ENCODE data around the gene SLC35F3. TPM values are rescaled to one million over a fixed set of nuclear protein-coding genes. Genes with fewer than 3 reads are reported as not detected.

SLC35F3 gene
- total RNA-seq, 1 experiment from 2014 or later = 22.7 TPM

DNA sequence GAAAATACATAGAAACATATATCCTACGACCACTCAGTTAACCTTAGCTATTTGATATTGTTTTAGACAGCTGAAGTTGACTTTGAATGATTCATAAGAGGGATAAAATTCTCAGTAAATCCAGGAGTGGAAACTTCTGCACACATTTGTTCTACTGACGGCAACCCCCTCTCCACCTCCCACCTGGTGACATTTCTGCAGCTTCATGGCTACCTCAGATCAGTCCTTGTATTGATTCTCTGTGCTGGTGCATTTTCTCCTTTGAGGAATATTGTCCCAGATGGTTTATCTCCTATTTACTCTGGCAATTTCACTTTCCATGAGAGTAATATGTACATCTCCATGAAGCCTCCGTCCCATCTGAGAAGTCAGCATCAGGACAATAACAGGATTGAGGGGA is 411.1 kb downstream of the SLC35F3 start:
- POLR2A ChIA-PET (ENCODE audit: low non-redundant PET) = no interaction called here
- peaks cover 3% of the 10 kb centered on the region for H3K36me3 ChIP-seq (ENCODE audit: insufficient read depth, low read length, poor library complexity, severe bottlenecking)
- H3K27ac ChIP-seq (ENCODE audit: low read depth, low read length, poor library complexity, severe bottlenecking) = no peak overlapping the region
- H3K4me1 ChIP-seq (ENCODE audit: insufficient read depth, low read length, poor library complexity, severe bottlenecking) = peaks cover 9% of the 10 kb centered on the region
- TF ChIP-seq, protein P1, sequence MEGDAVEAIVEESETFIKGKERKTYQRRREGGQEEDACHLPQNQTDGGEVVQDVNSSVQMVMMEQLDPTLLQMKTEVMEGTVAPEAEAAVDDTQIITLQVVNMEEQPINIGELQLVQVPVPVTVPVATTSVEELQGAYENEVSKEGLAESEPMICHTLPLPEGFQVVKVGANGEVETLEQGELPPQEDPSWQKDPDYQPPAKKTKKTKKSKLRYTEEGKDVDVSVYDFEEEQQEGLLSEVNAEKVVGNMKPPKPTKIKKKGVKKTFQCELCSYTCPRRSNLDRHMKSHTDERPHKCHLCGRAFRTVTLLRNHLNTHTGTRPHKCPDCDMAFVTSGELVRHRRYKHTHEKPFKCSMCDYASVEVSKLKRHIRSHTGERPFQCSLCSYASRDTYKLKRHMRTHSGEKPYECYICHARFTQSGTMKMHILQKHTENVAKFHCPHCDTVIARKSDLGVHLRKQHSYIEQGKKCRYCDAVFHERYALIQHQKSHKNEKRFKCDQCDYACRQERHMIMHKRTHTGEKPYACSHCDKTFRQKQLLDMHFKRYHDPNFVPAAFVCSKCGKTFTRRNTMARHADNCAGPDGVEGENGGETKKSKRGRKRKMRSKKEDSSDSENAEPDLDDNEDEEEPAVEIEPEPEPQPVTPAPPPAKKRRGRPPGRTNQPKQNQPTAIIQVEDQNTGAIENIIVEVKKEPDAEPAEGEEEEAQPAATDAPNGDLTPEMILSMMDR (conservative IDR thresholded peaks at IDR 0.05; ENCODE audit: low read depth, low read length) = no peak
- no peak for TF ChIP-seq EZH2 (IDR thresholded peaks at IDR 0.05; ENCODE audit: borderline replicate concordance, low read depth, low read length, poor library complexity, severe bottlenecking)
- intact Hi-C loops (cut with micrococcal nuclease; ENCODE audit: unreplicated experiment) = no loop called here
- no peaks in the 10 kb centered on the region for H3K9me3 ChIP-seq (ENCODE audit: low read depth, low read length, poor library complexity, severe bottlenecking)
- H3K27me3 ChIP-seq (replicated peaks; ENCODE audit: insufficient read depth, low read depth, low read length, poor library complexity) = no peaks in the 10 kb centered on the region
- H3K4me3 ChIP-seq (ENCODE audit: low read depth, low read length, poor library complexity, severe bottlenecking) = no peak overlapping the region
- CTCF ChIA-PET = no interaction called here
- BruUV-seq (replicated peaks) = no TSS peak
- DNase-seq (ENCODE audit: low spot score) = no peak

DNA sequence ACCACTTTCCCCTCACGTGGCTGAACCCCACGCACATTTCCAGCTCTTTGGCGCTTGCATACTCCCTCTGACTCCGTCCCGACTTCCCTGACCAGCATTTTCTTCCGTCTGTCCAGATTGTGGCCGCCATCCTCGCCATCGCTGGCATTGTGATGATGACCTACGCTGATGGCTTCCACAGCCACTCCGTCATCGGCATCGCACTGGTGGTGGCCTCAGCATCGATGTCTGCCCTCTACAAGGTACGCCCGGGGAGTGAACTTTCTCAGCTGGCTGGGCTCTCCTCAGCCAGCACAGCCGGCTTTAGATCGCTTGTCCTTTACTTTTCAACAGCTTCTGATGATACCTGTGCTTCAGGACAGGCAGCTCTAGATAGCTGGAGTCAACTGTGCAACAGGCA is 412.0 kb downstream of the SLC35F3 start:
- intact Hi-C loops (cut with micrococcal nuclease; ENCODE audit: unreplicated experiment) = no loop called here
- DNase-seq (ENCODE audit: low spot score) = no peak
- no peaks in the 10 kb centered on the region for H3K9me3 ChIP-seq (ENCODE audit: low read depth, low read length, poor library complexity, severe bottlenecking)
- H3K36me3 ChIP-seq (ENCODE audit: insufficient read depth, low read length, poor library complexity, severe bottlenecking) = peaks cover 3% of the 10 kb centered on the region
- H3K27me3 ChIP-seq (replicated peaks; ENCODE audit: insufficient read depth, low read depth, low read length, poor library complexity) = no peaks in the 10 kb centered on the region
- no peak overlapping the region for H3K27ac ChIP-seq (ENCODE audit: low read depth, low read length, poor library complexity, severe bottlenecking)
- H3K4me3 ChIP-seq (ENCODE audit: low read depth, low read length, poor library complexity, severe bottlenecking) = no peak overlapping the region
- BruUV-seq (replicated peaks) = no TSS peak
- ChIA-PET CTCF (no interaction called here), POLR2A (ENCODE audit: low non-redundant PET) (no interaction called here)
- TF ChIP-seq EZH2 (IDR thresholded peaks at IDR 0.05; ENCODE audit: borderline replicate concordance, low read depth, low read length, poor library complexity, severe bottlenecking) = no peak
- TF ChIP-seq, protein P1 (conservative IDR thresholded peaks at IDR 0.05; ENCODE audit: low read depth, low read length) = no peak
- H3K4me1 ChIP-seq (ENCODE audit: insufficient read depth, low read length, poor library complexity, severe bottlenecking) = peaks cover 8% of the 10 kb centered on the region

DNA sequence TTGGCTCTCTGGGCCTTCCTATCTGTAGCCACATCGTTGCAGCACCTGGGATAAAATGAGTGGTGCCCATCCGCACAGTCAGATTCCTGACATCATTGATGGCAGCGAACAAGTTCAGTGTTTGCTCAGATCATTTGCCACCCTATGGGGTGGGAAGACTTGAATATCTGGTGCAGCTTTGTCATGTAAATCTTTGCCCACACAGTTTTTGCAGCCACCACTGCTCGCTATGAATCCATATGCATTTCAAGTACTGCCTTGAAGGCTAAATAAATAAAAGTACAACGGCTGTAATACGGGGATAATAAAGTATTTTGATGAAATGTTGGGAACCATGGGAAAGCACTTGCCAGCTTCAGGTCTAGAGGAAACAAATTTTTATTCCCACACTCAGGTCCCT is 412.5 kb downstream of the SLC35F3 start:
- H3K4me1 ChIP-seq (ENCODE audit: insufficient read depth, low read length, poor library complexity, severe bottlenecking) = peaks cover 8% of the 10 kb centered on the region
- ChIA-PET CTCF (no interaction called here), POLR2A (ENCODE audit: low non-redundant PET) (no interaction called here)
- H3K9me3 ChIP-seq (ENCODE audit: low read depth, low read length, poor library complexity, severe bottlenecking) = no peaks in the 10 kb centered on the region
- no peak overlapping the region for H3K27ac ChIP-seq (ENCODE audit: low read depth, low read length, poor library complexity, severe bottlenecking)
- DNase-seq (ENCODE audit: low spot score) = no peak
- TF ChIP-seq, protein P1 (conservative IDR thresholded peaks at IDR 0.05; ENCODE audit: low read depth, low read length) = no peak
- TF ChIP-seq EZH2 (IDR thresholded peaks at IDR 0.05; ENCODE audit: borderline replicate concordance, low read depth, low read length, poor library complexity, severe bottlenecking) = no peak
- no TSS peak for BruUV-seq (replicated peaks)
- H3K27me3 ChIP-seq (replicated peaks; ENCODE audit: insufficient read depth, low read depth, low read length, poor library complexity) = no peaks in the 10 kb centered on the region
- intact Hi-C loops (cut with micrococcal nuclease; ENCODE audit: unreplicated experiment) = no loop called here
- H3K4me3 ChIP-seq (ENCODE audit: low read depth, low read length, poor library complexity, severe bottlenecking) = no peak overlapping the region
- peaks cover 3% of the 10 kb centered on the region for H3K36me3 ChIP-seq (ENCODE audit: insufficient read depth, low read length, poor library complexity, severe bottlenecking)
